H1 (cell line): Measurements from ENCODE around the gene ANKRD11.

Source experiments
- CEBPB ChIP-seq: IDR thresholded peaks from 2 replicates; pipeline ENCODE4 v1.6.1; 2012; ENCODE audit warnings: low read depth, low read length
- CHD1 ChIP-seq: IDR thresholded peaks from 2 replicates; pipeline ENCODE4 v1.6.1; 2012; ENCODE audit warnings: low read depth, low read length, improper control_type of control experiment
- CTCF ChIP-seq, 3 experiments: IDR thresholded peaks; 1 replicate in 2 of 3; 2 replicates in 1 of 3; pipeline versions ENCODE4 v1.5.1 to v1.6.1; 2011; ENCODE audit warnings: low read length in 3 of 3, mild to moderate bottlenecking in 3 of 3, inconsistent platforms in 2 of 3, low read depth in 1 of 3, moderate library complexity in 1 of 3; ENCODE audit not compliant: insufficient read depth in 1 of 3; ENCODE audit errors: control extremely low read depth in 1 of 3
- EZH2 ChIP-seq: fragments of 200-600 bp; sonication (generic); IDR thresholded peaks from 2 replicates; pipeline ENCODE4 v1.7.1; 2012; ENCODE audit warnings: low read depth, mild to moderate bottlenecking, moderate library complexity, low read length, inconsistent platforms; ENCODE audit not compliant: severe bottlenecking
- POLR2A ChIP-seq, 2 experiments: IDR thresholded peaks; 1 replicate in 1 of 2; 2 replicates in 1 of 2; pipeline ENCODE4 v1.6.1; 2011; ENCODE audit warnings: low read depth in 2 of 2, low read length in 2 of 2, mild to moderate bottlenecking in 2 of 2; ENCODE audit errors: control extremely low read depth in 1 of 2
- POU5F1 ChIP-seq: IDR thresholded peaks from 2 replicates; pipeline ENCODE4 v1.6.1; 2011; ENCODE audit warnings: low read depth, mild to moderate bottlenecking, low read length, moderate library complexity
- SIN3A ChIP-seq, 2 experiments: IDR thresholded peaks in 1 of 2; conservative IDR thresholded peaks in 1 of 2; 2 replicates each; pipeline ENCODE4 v1.6.1; 2011 to 2012; ENCODE audit warnings: low read length in 2 of 2, improper control_type of control experiment in 1 of 2, low read depth in 1 of 2, mild to moderate bottlenecking in 1 of 2

DNA sequence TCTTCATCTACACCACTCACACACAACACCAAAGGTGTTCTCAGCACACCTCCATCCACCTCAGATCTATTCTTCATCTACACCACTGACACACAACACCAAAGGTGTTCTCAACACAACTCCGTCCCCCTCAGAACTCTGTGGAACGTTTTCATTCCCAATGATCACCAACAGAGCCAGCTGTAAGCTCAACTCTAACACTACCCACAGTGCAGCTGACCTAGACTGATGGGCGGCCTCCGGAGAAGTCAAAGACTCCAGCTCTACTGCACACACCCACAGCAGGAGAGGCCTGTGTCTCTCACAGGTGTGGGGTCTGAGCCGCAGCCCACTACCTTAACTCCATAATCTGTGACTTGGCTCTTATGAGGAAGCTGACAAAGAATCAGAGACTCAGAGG lies 50.7 kb downstream of the ANKRD11 start:
- TF ChIP-seq CHD1 (no peak), POLR2A (IDR thresholded peaks at IDR 0.05; ENCODE audit: control extremely low read depth in 1 of 2, low read depth in 2 of 2, low read length in 2 of 2) (no peak), CTCF (IDR thresholded peaks at IDR 0.05; ENCODE audit: control extremely low read depth in 1 of 3, insufficient read depth in 1 of 3, low read depth in 1 of 3, low read length in 3 of 3) (no peak), SIN3A (conservative IDR thresholded peaks at IDR 0.05 in 1 of 2, IDR thresholded peaks at IDR 0.05 in 1 of 2; ENCODE audit: low read depth in 1 of 2, low read length in 2 of 2) (no peak), POU5F1 (no peak), CEBPB (no peak), EZH2 (no peak)
